Fibroblast of mammary gland (primary cell): Measurements from ENCODE around the gene AUNIP.
A peak's percentile ranks its signal among the peaks of the same experiment; 100 is the strongest.

Experiments
- DNase-seq: peaks from one replicate; pipeline ENCODE4 v3.0.0-alpha.2; 2010; ENCODE audit warnings: low read depth
- H3K4me3 ChIP-seq: 2 replicates; pipeline ENCODE4 v1.5.1; 2011; ENCODE audit warnings: low read depth, mild to moderate bottlenecking, low read length, moderate library complexity; ENCODE audit not compliant: control insufficient read depth
- CTCF ChIP-seq: conservative IDR thresholded peaks from 2 replicates; pipeline ENCODE4 v1.5.1; 2011; ENCODE audit warnings: low read depth, low read length, inconsistent platforms; ENCODE audit not compliant: control insufficient read depth, insufficient read depth

AUNIP gene

GRCh38 chr1:25784575-25785051, 74.6 kb downstream of the AUNIP start:
- H3K4me3 ChIP-seq = no peak overlapping the region
- TF ChIP-seq CTCF = no peak
- DNase-seq = peak; percentile 18
